ENCODE results near the gene CACNB4. TPM values are rescaled to one million over a fixed set of nuclear protein-coding genes. Genes with fewer than 3 reads are reported as not detected.
"Not testable (repeated sequence)": the region's sequence is repeated elsewhere in the genome, so short reads cannot be mapped to it uniquely, and the experiment has no call there.

Gene CACNB4
- total RNA-seq, 1 donor: 4.3 TPM

DNA sequence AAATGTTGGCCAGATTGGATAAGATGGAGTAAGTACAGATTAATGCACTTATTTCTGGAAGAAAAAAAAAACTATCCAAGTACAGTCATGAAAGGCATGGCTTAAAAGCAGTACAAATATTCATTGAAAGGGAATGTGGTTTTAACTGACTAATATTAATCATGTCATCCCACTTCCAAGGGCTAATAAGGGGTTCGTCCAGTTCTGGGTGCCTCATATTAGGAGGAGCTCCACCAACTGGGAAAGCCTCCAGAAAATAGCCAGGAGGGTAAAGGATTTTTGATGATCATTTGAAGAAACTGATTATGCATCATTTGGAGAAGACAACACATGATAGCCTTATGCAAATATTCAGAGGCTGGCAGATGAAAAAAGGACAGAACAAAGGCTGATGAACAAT is 155.4 kb downstream of the CACNB4 start:
- no peak overlapping the region for H3K4me3 ChIP-seq (ENCODE audit: insufficient read depth, low read length)
- TF ChIP-seq, protein P1, sequence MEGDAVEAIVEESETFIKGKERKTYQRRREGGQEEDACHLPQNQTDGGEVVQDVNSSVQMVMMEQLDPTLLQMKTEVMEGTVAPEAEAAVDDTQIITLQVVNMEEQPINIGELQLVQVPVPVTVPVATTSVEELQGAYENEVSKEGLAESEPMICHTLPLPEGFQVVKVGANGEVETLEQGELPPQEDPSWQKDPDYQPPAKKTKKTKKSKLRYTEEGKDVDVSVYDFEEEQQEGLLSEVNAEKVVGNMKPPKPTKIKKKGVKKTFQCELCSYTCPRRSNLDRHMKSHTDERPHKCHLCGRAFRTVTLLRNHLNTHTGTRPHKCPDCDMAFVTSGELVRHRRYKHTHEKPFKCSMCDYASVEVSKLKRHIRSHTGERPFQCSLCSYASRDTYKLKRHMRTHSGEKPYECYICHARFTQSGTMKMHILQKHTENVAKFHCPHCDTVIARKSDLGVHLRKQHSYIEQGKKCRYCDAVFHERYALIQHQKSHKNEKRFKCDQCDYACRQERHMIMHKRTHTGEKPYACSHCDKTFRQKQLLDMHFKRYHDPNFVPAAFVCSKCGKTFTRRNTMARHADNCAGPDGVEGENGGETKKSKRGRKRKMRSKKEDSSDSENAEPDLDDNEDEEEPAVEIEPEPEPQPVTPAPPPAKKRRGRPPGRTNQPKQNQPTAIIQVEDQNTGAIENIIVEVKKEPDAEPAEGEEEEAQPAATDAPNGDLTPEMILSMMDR (IDR thresholded peaks at IDR 0.05; ENCODE audit: extremely low read depth, low read depth, low read length): no peak
- H2AFZ ChIP-seq (ENCODE audit: low read length): no peak overlapping the region
- no peak for DNase-seq (ENCODE audit: insufficient read length, low spot score, missing footprints)
- H3K27ac ChIP-seq (ENCODE audit: low read depth, low read length): no peak overlapping the region
- H3K27me3 ChIP-seq (ENCODE audit: insufficient read depth, low read length): no peaks in the 10 kb centered on the region
- H3K79me2 ChIP-seq (ENCODE audit: insufficient read depth, low read length): no peaks in the 10 kb centered on the region
- no peaks in the 10 kb centered on the region for H4K20me1 ChIP-seq (ENCODE audit: insufficient read depth, low read length)
- H3K4me2 ChIP-seq (ENCODE audit: insufficient read depth, low read length): no peak overlapping the region
- no peaks in the 10 kb centered on the region for H3K9me3 ChIP-seq (ENCODE audit: low read depth, low read length)
- no peaks in the 10 kb centered on the region for H3K36me3 ChIP-seq (ENCODE audit: insufficient read depth, low read length)
- no peaks in the 10 kb centered on the region for H3K4me1 ChIP-seq (ENCODE audit: insufficient read depth, low read length)

DNA sequence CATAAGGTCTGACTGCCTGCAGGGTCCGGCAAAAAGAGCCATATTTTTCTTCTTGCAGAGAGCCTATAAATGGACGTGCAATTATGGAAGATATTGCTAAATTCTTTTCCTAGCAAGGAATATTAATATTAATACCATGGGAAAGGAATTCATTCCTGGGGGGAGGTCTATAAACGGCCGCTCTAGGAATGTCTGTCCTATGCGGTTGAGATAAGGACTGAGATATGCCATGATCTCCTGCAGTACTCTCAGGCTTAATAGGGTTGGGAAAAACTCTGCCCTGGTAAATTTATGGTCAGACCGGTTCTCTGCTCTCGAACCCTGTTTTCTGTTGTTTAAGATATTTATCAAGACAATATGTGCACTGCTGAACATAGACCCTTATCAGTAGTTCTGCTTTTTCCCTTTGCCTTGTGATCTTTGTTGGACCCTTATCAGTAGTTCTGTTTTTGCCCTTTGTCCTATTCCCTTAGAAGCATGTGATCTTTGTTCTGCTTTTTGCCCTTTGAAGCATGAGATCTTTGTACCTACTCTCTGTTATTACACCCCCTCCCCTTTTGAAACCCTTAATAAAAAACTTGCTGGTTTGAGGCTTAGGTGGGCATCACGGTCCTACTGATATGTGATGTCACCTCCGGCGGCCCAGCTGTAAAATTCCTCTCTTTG is 156.2 kb downstream of the CACNB4 start:
- H3K4me2 ChIP-seq (ENCODE audit: insufficient read depth, low read length); DNase-seq (ENCODE audit: insufficient read length, low spot score, missing footprints); H3K27ac ChIP-seq (ENCODE audit: low read depth, low read length); H3K36me3 ChIP-seq (ENCODE audit: insufficient read depth, low read length); H3K27me3 ChIP-seq (ENCODE audit: insufficient read depth, low read length); H2AFZ ChIP-seq (ENCODE audit: low read length); H3K79me2 ChIP-seq (ENCODE audit: insufficient read depth, low read length); H3K4me3 ChIP-seq (ENCODE audit: insufficient read depth, low read length); H3K4me1 ChIP-seq (ENCODE audit: insufficient read depth, low read length); H4K20me1 ChIP-seq (ENCODE audit: insufficient read depth, low read length); H3K9me3 ChIP-seq (ENCODE audit: low read depth, low read length): not testable (repeated sequence)

DNA sequence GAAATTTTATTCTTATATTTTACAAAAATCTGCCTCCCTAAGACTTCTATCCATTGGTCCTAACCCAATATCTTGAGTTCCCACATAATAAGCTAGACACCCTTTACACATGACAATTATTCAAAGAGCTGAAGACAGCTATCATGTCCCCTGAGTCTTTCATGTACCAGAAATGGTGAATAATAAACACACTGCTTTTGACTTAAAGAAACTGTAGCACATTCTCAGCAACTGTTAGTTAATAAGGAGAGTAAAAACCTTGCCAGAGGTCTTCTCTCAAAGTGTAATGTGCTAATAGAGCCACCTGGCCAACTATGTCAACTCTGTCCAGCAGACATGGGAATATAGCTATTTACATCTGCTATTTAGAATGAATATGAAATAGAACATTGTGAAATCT is 160.9 kb downstream of the CACNB4 start:
- DNase-seq (ENCODE audit: insufficient read length, low spot score, missing footprints): no peak
- no peaks in the 10 kb centered on the region for H3K4me1 ChIP-seq (ENCODE audit: insufficient read depth, low read length)
- no peaks in the 10 kb centered on the region for H4K20me1 ChIP-seq (ENCODE audit: insufficient read depth, low read length)
- H3K36me3 ChIP-seq (ENCODE audit: insufficient read depth, low read length): no peaks in the 10 kb centered on the region
- no peak overlapping the region for H3K27ac ChIP-seq (ENCODE audit: low read depth, low read length)
- no peak overlapping the region for H3K4me2 ChIP-seq (ENCODE audit: insufficient read depth, low read length)
- H3K4me3 ChIP-seq (ENCODE audit: insufficient read depth, low read length): no peak overlapping the region
- H3K9me3 ChIP-seq (ENCODE audit: low read depth, low read length): no peaks in the 10 kb centered on the region
- H3K27me3 ChIP-seq (ENCODE audit: insufficient read depth, low read length): no peaks in the 10 kb centered on the region
- TF ChIP-seq, protein P1 (IDR thresholded peaks at IDR 0.05; ENCODE audit: extremely low read depth, low read depth, low read length): no peak
- H3K79me2 ChIP-seq (ENCODE audit: insufficient read depth, low read length): no peaks in the 10 kb centered on the region
- no peak overlapping the region for H2AFZ ChIP-seq (ENCODE audit: low read length)

DNA sequence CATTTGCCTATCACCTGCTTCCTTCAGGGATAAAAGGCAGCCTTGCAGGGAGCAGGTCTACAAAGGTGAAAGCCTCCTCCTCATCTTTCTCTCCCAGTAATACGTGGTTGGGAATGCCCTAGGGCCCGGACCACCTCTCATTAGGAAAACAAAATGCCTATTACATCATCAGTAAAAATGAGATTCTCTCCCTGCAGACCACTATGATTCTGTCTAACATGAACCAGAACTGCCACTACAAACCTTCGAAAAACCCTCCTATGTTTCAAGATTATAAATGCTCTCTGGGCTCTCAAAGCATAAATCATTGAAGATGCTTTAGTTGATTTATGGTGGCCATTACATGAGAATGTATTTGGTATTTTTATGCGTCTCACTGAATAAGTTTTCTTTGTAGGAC is 162.2 kb downstream of the CACNB4 start:
- Histone ChIP-seq H3K9me3 (ENCODE audit: low read depth, low read length) (no peaks in the 10 kb centered on the region), H2AFZ (ENCODE audit: low read length) (no peak overlapping the region), H4K20me1 (ENCODE audit: insufficient read depth, low read length) (no peaks in the 10 kb centered on the region), H3K79me2 (ENCODE audit: insufficient read depth, low read length) (no peaks in the 10 kb centered on the region), H3K4me1 (ENCODE audit: insufficient read depth, low read length) (no peaks in the 10 kb centered on the region), H3K4me2 (ENCODE audit: insufficient read depth, low read length) (no peak overlapping the region), H3K27me3 (ENCODE audit: insufficient read depth, low read length) (no peaks in the 10 kb centered on the region), H3K4me3 (ENCODE audit: insufficient read depth, low read length) (no peak overlapping the region), H3K36me3 (ENCODE audit: insufficient read depth, low read length) (no peaks in the 10 kb centered on the region), H3K27ac (ENCODE audit: low read depth, low read length) (no peak overlapping the region)
- no peak for DNase-seq (ENCODE audit: insufficient read length, low spot score, missing footprints)
- TF ChIP-seq, protein P1 (IDR thresholded peaks at IDR 0.05; ENCODE audit: extremely low read depth, low read depth, low read length): no peak
